ENCODE data around the gene UBE2C. TPM values are rescaled to one million over a fixed set of nuclear protein-coding genes. Genes with fewer than 3 reads are reported as not detected.
A peak's percentile ranks its signal among the peaks of the same experiment; 100 is the strongest.

UBE2C gene
- total RNA-seq, 1 donor from 2014 or later, result 3.5 TPM

- Histone ChIP-seq H3K27me3 (ENCODE audit: low read depth) (peaks cover 32% of the 10 kb centered on the region), H3K4me3 (peak overlapping the region; percentile 12), H3K9me3 (no peaks in the 10 kb centered on the region), H3K36me3 (no peaks in the 10 kb centered on the region), H3K4me1 (peaks cover 24% of the 10 kb centered on the region), H3K27ac (no peak overlapping the region)
- intact Hi-C loops (cut with DNase I), result no loop called here
- ATAC-seq (peak; percentile 43 to 46), DNase-seq (no peak)
- TF ChIP-seq CTCF (IDR thresholded peaks at IDR 0.05), result no peak
Observed at GRCh38 chr20:45822857-45823256, 10.4 kb downstream of the UBE2C start.

DNA sequence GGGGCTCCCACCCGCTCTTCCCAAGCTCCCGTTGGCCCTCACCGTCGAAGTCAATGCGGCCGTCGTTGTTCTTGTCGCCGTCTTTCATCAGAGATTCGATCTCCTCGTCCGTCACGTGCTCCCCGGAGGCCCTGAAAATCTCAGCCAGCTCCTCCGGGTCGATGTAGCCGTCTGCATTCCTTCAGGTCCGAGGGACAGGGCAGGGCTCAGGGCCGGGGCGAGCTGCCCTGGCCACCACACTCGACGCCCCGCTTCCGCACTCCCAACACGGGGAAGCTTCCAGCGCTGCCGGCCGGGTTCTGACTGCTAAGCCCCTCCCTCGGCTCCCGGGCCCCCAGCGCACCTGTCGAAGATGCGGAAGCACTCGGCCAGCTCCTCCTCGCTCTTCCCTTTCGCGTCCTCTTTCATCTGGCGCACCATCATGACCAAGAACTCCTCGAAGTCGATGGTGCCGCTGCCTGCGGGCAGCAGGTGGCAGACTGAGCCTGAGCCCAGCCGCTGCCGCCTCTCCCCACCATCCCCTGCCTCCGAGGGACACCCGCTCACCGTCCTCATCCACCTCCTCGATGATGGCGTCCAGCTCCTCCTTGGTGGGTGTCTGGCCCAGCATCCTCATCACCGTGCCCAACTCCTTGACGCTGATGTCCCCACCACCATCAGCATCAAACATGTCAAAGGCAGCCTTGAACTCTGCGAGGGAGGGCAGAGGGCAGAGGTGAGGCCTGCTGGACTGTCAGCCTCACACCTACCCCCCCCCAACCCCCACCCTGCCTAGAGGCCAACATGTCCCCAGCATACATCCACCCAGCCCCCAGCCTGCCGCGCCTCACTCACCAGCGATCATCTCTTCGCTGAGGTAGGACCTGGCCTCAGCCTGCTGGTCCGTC, 11.7 kb downstream of the UBE2C start:
- DNase-seq (peak; percentile 53), ATAC-seq (peak; percentile 23 to 58)
- intact Hi-C loops (cut with DNase I), result no loop called here
- Histone ChIP-seq H3K4me1 (peaks cover 24% of the 10 kb centered on the region), H3K27me3 (ENCODE audit: low read depth) (peaks cover 32% of the 10 kb centered on the region), H3K9me3 (no peaks in the 10 kb centered on the region), H3K36me3 (no peaks in the 10 kb centered on the region), H3K4me3 (peak overlapping the region; percentile 36), H3K27ac (no peak overlapping the region)
- TF ChIP-seq CTCF (IDR thresholded peaks at IDR 0.05), result peak; percentile 45

- intact Hi-C loops (cut with DNase I), result no loop called here
- no peak for TF ChIP-seq CTCF (IDR thresholded peaks at IDR 0.05)
- Histone ChIP-seq H3K9me3 (no peaks in the 10 kb centered on the region), H3K4me1 (peaks cover 24% of the 10 kb centered on the region), H3K27ac (peak overlapping the region; percentile 24), H3K27me3 (ENCODE audit: low read depth) (peaks cover 32% of the 10 kb centered on the region), H3K4me3 (no peak overlapping the region), H3K36me3 (no peaks in the 10 kb centered on the region)
- ATAC-seq (peak; percentile 62 to 64), DNase-seq (no peak)
Observed at GRCh38 chr20:45826381-45827019, 14.1 kb downstream of the UBE2C start.

GRCh38 chr20:45827030-45827652, 14.7 kb downstream of the UBE2C start, which contains the start of gene TNNC2:
Gene TNNC2 (minus strand): TSS chr20:45827312. CDS start chr20:45827248, 64 bp downstream.
- H3K27ac ChIP-seq, result peak within 1 kb of the TSS; percentile 24

More at GRCh38 chr20:45827030-45827652, 14.7 kb downstream of the UBE2C start, which contains the start of gene TNNC2:
- intact Hi-C loops (cut with DNase I), result no loop called here
- no peak for TF ChIP-seq CTCF (IDR thresholded peaks at IDR 0.05)
- Histone ChIP-seq H3K4me1 (peaks cover 30% of the 10 kb centered on the region), H3K27me3 (ENCODE audit: low read depth) (peaks cover 30% of the 10 kb centered on the region), H3K4me3 (no peak within 1 kb of the TSS), H3K9me3 (no peaks in the 10 kb centered on the region), H3K36me3 (no peaks in the 10 kb centered on the region)
- ATAC-seq (no peak), DNase-seq (no peak)
